ENCODE data around the gene GJB2.
A peak's percentile ranks its signal among the peaks of the same experiment; 100 is the strongest.
"Not testable (repeated sequence)": the region's sequence is repeated elsewhere in the genome, so short reads cannot be mapped to it uniquely, and the experiment has no call there.

Gene GJB2

GRCh38 chr13:20170921-20171320 lies 21.8 kb downstream of the GJB2 start:
- H3K9me3 Mint-ChIP-seq, result no peaks in the 10 kb centered on the region

GRCh38 chr13:20168396-20168795 lies 24.3 kb downstream of the GJB2 start:
- Mint-ChIP-seq H3K27me3 (peaks cover 62% of the 10 kb centered on the region), H3K4me3 (no peak overlapping the region), H3K9me3 (no peaks in the 10 kb centered on the region), H3K27ac (no peak overlapping the region), H3K4me1 (ENCODE audit: low read depth) (peaks cover 12% of the 10 kb centered on the region), H3K36me3 (ENCODE audit: low read depth) (no peaks in the 10 kb centered on the region)
- intact Hi-C loops (cut with micrococcal nuclease), result loop anchor here (5.0 kb wide), 1 partner anchor 386 kb away; the partner anchor contains the start of gene PSPC1

More at GRCh38 chr13:20170921-20171320, 21.8 kb downstream of the GJB2 start:
- H3K36me3 Mint-ChIP-seq (ENCODE audit: low read depth), result no peaks in the 10 kb centered on the region
- H3K27me3 Mint-ChIP-seq, result peaks cover 55% of the 10 kb centered on the region
- H3K27ac Mint-ChIP-seq, result no peak overlapping the region
- H3K4me1 Mint-ChIP-seq (ENCODE audit: low read depth), result peaks cover 37% of the 10 kb centered on the region
- intact Hi-C loops (cut with micrococcal nuclease), result no loop called here
- H3K4me3 Mint-ChIP-seq, result no peak overlapping the region

GRCh38 chr13:20165417-20166257 lies 27.1 kb downstream of the GJB2 start:
- Mint-ChIP-seq H3K4me1 (ENCODE audit: low read depth) (no peaks in the 10 kb centered on the region), H3K4me3 (no peak overlapping the region), H3K27ac (no peak overlapping the region), H3K36me3 (ENCODE audit: low read depth) (no peaks in the 10 kb centered on the region), H3K9me3 (no peaks in the 10 kb centered on the region), H3K27me3 (peaks cover 79% of the 10 kb centered on the region)
- intact Hi-C loops (cut with micrococcal nuclease), result loop anchor here (5.0 kb wide), 1 partner anchor 383 kb away; the partner anchor contains the start of gene PSPC1

- no peaks in the 10 kb centered on the region for H3K36me3 Mint-ChIP-seq (ENCODE audit: low read depth)
- H3K9me3 Mint-ChIP-seq, result no peaks in the 10 kb centered on the region
- H3K27ac Mint-ChIP-seq, result no peak overlapping the region
- intact Hi-C loops (cut with micrococcal nuclease), result loop anchor here (2.0 to 5.0 kb wide), 4 partner anchors 35 to 235 kb away; no protein-coding TSS in a partner anchor
- peaks cover 9% of the 10 kb centered on the region for H3K4me1 Mint-ChIP-seq (ENCODE audit: low read depth)
- peaks cover 69% of the 10 kb centered on the region for H3K27me3 Mint-ChIP-seq
- H3K4me3 Mint-ChIP-seq, result peak overlapping the region; percentile 74
These were observed 30.8 kb downstream of the GJB2 start for GRCh38 chr13:20161951-20162300.

GRCh38 chr13:20161275-20161950 lies 31.3 kb downstream of the GJB2 start:
- Mint-ChIP-seq H3K4me1 (ENCODE audit: low read depth) (peaks cover 9% of the 10 kb centered on the region), H3K36me3 (ENCODE audit: low read depth) (no peaks in the 10 kb centered on the region), H3K27ac (no peak overlapping the region), H3K9me3 (no peaks in the 10 kb centered on the region), H3K27me3 (peaks cover 67% of the 10 kb centered on the region), H3K4me3 (peak overlapping the region; percentile 74)
- intact Hi-C loops (cut with micrococcal nuclease), result loop anchor here (5.0 kb wide), 2 partner anchors 34 to 179 kb away; no protein-coding TSS in a partner anchor

- Mint-ChIP-seq H3K27me3 (peaks cover 61% of the 10 kb centered on the region), H3K36me3 (ENCODE audit: low read depth) (no peaks in the 10 kb centered on the region), H3K4me1 (ENCODE audit: low read depth) (peaks cover 9% of the 10 kb centered on the region), H3K9me3 (no peaks in the 10 kb centered on the region), H3K27ac (no peak within 1 kb of the TSS), H3K4me3 (peak within 1 kb of the TSS; percentile 74)
- intact Hi-C loops (cut with micrococcal nuclease), result loop anchor here (5.0 kb wide), 2 partner anchors 33 to 178 kb away; no protein-coding TSS in a partner anchor
These were observed 32.1 kb downstream of the GJB2 start, which contains the start of gene GJA3 for GRCh38 chr13:20160306-20161274. TSS of gene GJA3 (minus strand) at chr13:20161052. CDS start at chr13:20143288, 17,764 bp downstream.

- Mint-ChIP-seq H3K4me3 (no peak overlapping the region), H3K4me1 (ENCODE audit: low read depth) (peaks cover 9% of the 10 kb centered on the region), H3K9me3 (no peaks in the 10 kb centered on the region), H3K27me3 (peaks cover 64% of the 10 kb centered on the region), H3K36me3 (ENCODE audit: low read depth) (no peaks in the 10 kb centered on the region), H3K27ac (no peak overlapping the region)
- intact Hi-C loops (cut with micrococcal nuclease), result loop anchor here (5.0 kb wide), 2 partner anchors 32 to 177 kb away; no protein-coding TSS in a partner anchor
These were observed 33.0 kb downstream of the GJB2 start for GRCh38 chr13:20159646-20160305.

- Mint-ChIP-seq H3K27ac (no peak overlapping the region), H3K36me3 (ENCODE audit: low read depth) (no peaks in the 10 kb centered on the region), H3K9me3 (no peaks in the 10 kb centered on the region), H3K4me3 (no peak overlapping the region), H3K4me1 (ENCODE audit: low read depth) (peaks cover 9% of the 10 kb centered on the region), H3K27me3 (peaks cover 50% of the 10 kb centered on the region)
- intact Hi-C loops (cut with micrococcal nuclease), result no loop called here
These were observed 35.5 kb downstream of the GJB2 start for GRCh38 chr13:20157151-20157796.

- Mint-ChIP-seq H3K27ac (no peak overlapping the region), H3K27me3 (peaks cover 47% of the 10 kb centered on the region), H3K4me3 (no peak overlapping the region), H3K9me3 (no peaks in the 10 kb centered on the region), H3K4me1 (ENCODE audit: low read depth) (peaks cover 9% of the 10 kb centered on the region), H3K36me3 (ENCODE audit: low read depth) (no peaks in the 10 kb centered on the region)
- intact Hi-C loops (cut with micrococcal nuclease), result no loop called here
These were observed 36.0 kb downstream of the GJB2 start for GRCh38 chr13:20156702-20157101.

- H3K4me1 Mint-ChIP-seq (ENCODE audit: low read depth); intact Hi-C loops (cut with micrococcal nuclease); H3K9me3 Mint-ChIP-seq; H3K4me3 Mint-ChIP-seq; H3K36me3 Mint-ChIP-seq (ENCODE audit: low read depth); H3K27ac Mint-ChIP-seq: not testable (repeated sequence)
- peaks cover 43% of the 10 kb centered on the region for H3K27me3 Mint-ChIP-seq
These were observed 39.4 kb downstream of the GJB2 start for GRCh38 chr13:20153290-20153689.

- no peaks in the 10 kb centered on the region for H3K9me3 Mint-ChIP-seq
- H3K27ac Mint-ChIP-seq, result no peak overlapping the region
- intact Hi-C loops (cut with micrococcal nuclease), result no loop called here
- peaks cover 42% of the 10 kb centered on the region for H3K27me3 Mint-ChIP-seq
- no peaks in the 10 kb centered on the region for H3K4me1 Mint-ChIP-seq (ENCODE audit: low read depth)
- H3K36me3 Mint-ChIP-seq (ENCODE audit: low read depth), result no peaks in the 10 kb centered on the region
- no peak overlapping the region for H3K4me3 Mint-ChIP-seq
These were observed 41.1 kb downstream of the GJB2 start for GRCh38 chr13:20151612-20152011.

- Mint-ChIP-seq H3K4me1 (ENCODE audit: low read depth) (no peaks in the 10 kb centered on the region), H3K27ac (no peak overlapping the region), H3K9me3 (no peaks in the 10 kb centered on the region), H3K36me3 (ENCODE audit: low read depth) (no peaks in the 10 kb centered on the region), H3K27me3 (peaks cover 40% of the 10 kb centered on the region), H3K4me3 (no peak overlapping the region)
- intact Hi-C loops (cut with micrococcal nuclease), result no loop called here
These were observed 41.7 kb downstream of the GJB2 start for GRCh38 chr13:20151016-20151415.
